ENCODE data around the gene UBAC2. TPM values are rescaled to one million over a fixed set of nuclear protein-coding genes. Genes with fewer than 3 reads are reported as not detected.

The UBAC2 gene
- total RNA-seq, 1 donor from 2014 or later = 87.7 TPM

- Mint-ChIP-seq H3K27me3 (ENCODE audit: insufficient read depth, low read depth) (peaks cover 8% of the 10 kb centered on the region), H3K27ac (no peak overlapping the region), H3K4me3 (no peak overlapping the region), H3K36me3 (peaks cover 29% of the 10 kb centered on the region), H3K9me3 (no peaks in the 10 kb centered on the region), H3K4me1 (no peaks in the 10 kb centered on the region)
- Histone ChIP-seq H3K4me3 (no peak overlapping the region), H2AFZ (replicated peaks) (no peak overlapping the region), H4K20me1 (ENCODE audit: low read depth) (no peaks in the 10 kb centered on the region), H3K27me3 (no peaks in the 10 kb centered on the region), H3K9ac (no peak overlapping the region), H3K79me2 (ENCODE audit: low read depth) (no peaks in the 10 kb centered on the region), H3K9me3 (ENCODE audit: low read depth) (no peaks in the 10 kb centered on the region), H3K36me3 (no peaks in the 10 kb centered on the region), H3K4me1 (no peaks in the 10 kb centered on the region), H3F3A (ENCODE audit: low read depth) (peaks cover 5% of the 10 kb centered on the region), H3K4me2 (no peak overlapping the region), H3K27ac (no peak overlapping the region)
- DNase-seq (ENCODE audit: low spot score) = no peak
- no peak for TF ChIP-seq EZH2 (IDR thresholded peaks at IDR 0.05)
- no peak for TF ChIP-seq EZH2phosphoT487 (IDR thresholded peaks at IDR 0.05)
- TF ChIP-seq CTCF (IDR thresholded peaks at IDR 0.05) = no peak
Observed at GRCh38 chr13:99250982-99251825, 50.5 kb downstream of the UBAC2 start.

- Histone ChIP-seq H3F3A (ENCODE audit: low read depth) (peaks cover 5% of the 10 kb centered on the region), H3K4me2 (no peak overlapping the region), H2AFZ (replicated peaks) (no peak overlapping the region), H3K27me3 (no peaks in the 10 kb centered on the region), H3K4me1 (no peaks in the 10 kb centered on the region), H3K4me3 (no peak overlapping the region), H3K79me2 (ENCODE audit: low read depth) (no peaks in the 10 kb centered on the region), H4K20me1 (ENCODE audit: low read depth) (no peaks in the 10 kb centered on the region), H3K36me3 (no peaks in the 10 kb centered on the region), H3K9me3 (ENCODE audit: low read depth) (no peaks in the 10 kb centered on the region), H3K27ac (no peak overlapping the region), H3K9ac (no peak overlapping the region)
- H3K4me3 Mint-ChIP-seq = no peak overlapping the region
- TF ChIP-seq CTCF (IDR thresholded peaks at IDR 0.05) (no peak), EZH2phosphoT487 (IDR thresholded peaks at IDR 0.05) (no peak), EZH2 (IDR thresholded peaks at IDR 0.05) (no peak)
- DNase-seq (ENCODE audit: low spot score) = no peak
- H3K36me3 Mint-ChIP-seq = peaks cover 29% of the 10 kb centered on the region
- no peak overlapping the region for H3K27ac Mint-ChIP-seq
- no peaks in the 10 kb centered on the region for H3K9me3 Mint-ChIP-seq
- peaks cover 8% of the 10 kb centered on the region for H3K27me3 Mint-ChIP-seq (ENCODE audit: insufficient read depth, low read depth)
- H3K4me1 Mint-ChIP-seq = no peaks in the 10 kb centered on the region
Observed at GRCh38 chr13:99251921-99252320, 51.3 kb downstream of the UBAC2 start.

- Histone ChIP-seq H3K4me3 (no peak overlapping the region), H3K27ac (no peak overlapping the region), H4K20me1 (ENCODE audit: low read depth) (no peaks in the 10 kb centered on the region), H3K4me1 (no peaks in the 10 kb centered on the region), H3K4me2 (no peak overlapping the region), H3K79me2 (ENCODE audit: low read depth) (no peaks in the 10 kb centered on the region), H3F3A (ENCODE audit: low read depth) (peaks cover 5% of the 10 kb centered on the region), H2AFZ (replicated peaks) (no peak overlapping the region), H3K9ac (no peak overlapping the region), H3K9me3 (ENCODE audit: low read depth) (no peaks in the 10 kb centered on the region), H3K27me3 (no peaks in the 10 kb centered on the region), H3K36me3 (no peaks in the 10 kb centered on the region)
- H3K27me3 Mint-ChIP-seq (ENCODE audit: insufficient read depth, low read depth) = peaks cover 5% of the 10 kb centered on the region
- no peak overlapping the region for H3K27ac Mint-ChIP-seq
- peaks cover 13% of the 10 kb centered on the region for H3K36me3 Mint-ChIP-seq
- TF ChIP-seq CTCF (IDR thresholded peaks at IDR 0.05) (no peak), EZH2 (IDR thresholded peaks at IDR 0.05) (no peak), EZH2phosphoT487 (IDR thresholded peaks at IDR 0.05) (no peak)
- no peaks in the 10 kb centered on the region for H3K9me3 Mint-ChIP-seq
- no peaks in the 10 kb centered on the region for H3K4me1 Mint-ChIP-seq
- DNase-seq (ENCODE audit: low spot score) = no peak
- H3K4me3 Mint-ChIP-seq = no peak overlapping the region
Observed at GRCh38 chr13:99254830-99255229, 54.2 kb downstream of the UBAC2 start.

All from neural progenitor cell (in vitro differentiated cells).